Ovary (tissue), 3 donors: ENCODE results near the gene ERVFRD-1.

ENCODE experiments used
- CTCF ChIP-seq, 3 donors: fragments of 450-650 bp in 2 of 3; fragments of 200-600 bp in 1 of 3; IDR thresholded peaks; one replicate each; pipeline versions ENCODE4 v1.5.1 to v1.8.0; 2016 to 2022; ENCODE audit warnings: antibody characterized with exemption in 3 of 3, mild to moderate bottlenecking in 1 of 3
- EP300 ChIP-seq: sonication (generic); formaldehyde crosslinking; IDR thresholded peaks from one replicate; pipeline ENCODE4 v1.6.1; 2017; ENCODE audit warnings: antibody characterized with exemption
- POLR2A ChIP-seq: fragments of 450-650 bp; IDR thresholded peaks from one replicate; pipeline ENCODE4 v1.6.1; 2017; ENCODE audit warnings: antibody characterized with exemption, mild to moderate bottlenecking, moderate library complexity
- donor health status: DM: no; HTN: no; CAD: no.

- no peak for TF ChIP-seq CTCF (IDR thresholded peaks at IDR 0.05)
- no peak for TF ChIP-seq EP300
- TF ChIP-seq POLR2A: no peak
Observed at GRCh38 chr6:11076540-11076939, 35.0 kb downstream of the ERVFRD-1 start.
